GM19467 (cell line): ENCODE data around the gene FOXP1.

Source experiments
- ATAC-seq: cut with Tn5 transposase; IDR thresholded peaks from one replicate; pipeline ENCODE4 v1.9.1; 2021; ENCODE audit warnings: mild to moderate bottlenecking, moderate library complexity; ENCODE audit not compliant: unreplicated experiment

Gene FOXP1

DNA sequence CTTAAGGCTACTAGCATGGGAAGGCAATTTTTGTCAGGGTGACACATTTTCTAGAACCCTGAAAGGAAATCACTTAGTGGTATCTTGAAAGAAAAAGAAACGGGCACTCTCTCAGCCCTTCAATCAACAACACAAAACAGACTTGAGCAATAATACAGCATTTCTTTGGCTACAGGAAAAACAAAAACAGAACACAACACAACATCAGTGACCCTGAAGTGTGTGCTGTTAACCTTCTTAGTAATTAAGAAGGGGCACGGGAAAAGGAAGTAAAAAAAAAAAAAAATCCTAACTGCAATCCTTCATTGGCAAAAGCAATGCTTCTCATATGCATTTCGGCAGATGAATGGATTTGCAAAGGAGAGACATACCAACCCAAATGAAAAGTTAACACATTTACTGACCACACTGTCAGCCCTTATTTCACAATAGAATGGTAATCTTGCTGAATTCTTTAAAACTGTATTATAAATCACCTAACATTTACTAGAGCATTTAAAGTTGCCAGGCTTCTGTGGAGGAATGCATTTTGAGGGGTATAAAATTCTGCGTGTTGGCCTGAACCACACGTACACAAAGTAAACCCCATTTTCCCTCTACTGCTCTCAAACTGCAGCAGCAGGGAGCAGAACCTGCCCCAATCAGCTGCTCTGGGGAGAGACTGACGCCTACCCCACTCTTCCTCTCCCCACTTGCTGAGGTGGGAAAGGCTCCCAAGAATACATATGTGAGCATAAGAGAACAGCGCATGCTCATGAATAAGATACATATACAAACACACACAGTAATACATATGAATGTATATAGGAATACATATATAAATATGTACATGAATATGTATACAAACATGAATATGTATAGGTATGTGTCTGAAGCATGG lies 198.5 kb downstream of the FOXP1 start:
- ATAC-seq = no peak

DNA sequence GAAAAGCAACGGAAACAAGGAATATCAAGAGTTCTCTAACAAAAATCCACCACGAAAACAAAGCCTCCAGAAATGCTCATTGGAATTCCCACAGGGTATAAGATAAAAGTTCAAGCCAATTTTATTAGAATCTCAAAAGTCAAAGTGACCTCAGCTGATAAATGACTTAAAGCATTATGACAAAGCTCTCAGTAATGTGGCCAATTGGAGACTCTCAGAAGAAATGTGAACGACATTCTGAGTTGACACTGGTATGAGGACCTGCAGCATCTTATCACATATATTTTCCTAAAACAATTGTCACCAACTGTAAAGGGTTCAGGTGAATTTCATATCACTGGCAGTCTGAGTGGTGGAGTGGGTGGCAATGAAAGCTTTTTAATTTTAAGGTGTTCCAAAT lies 199.1 kb downstream of the FOXP1 start:
- no peak for ATAC-seq

DNA sequence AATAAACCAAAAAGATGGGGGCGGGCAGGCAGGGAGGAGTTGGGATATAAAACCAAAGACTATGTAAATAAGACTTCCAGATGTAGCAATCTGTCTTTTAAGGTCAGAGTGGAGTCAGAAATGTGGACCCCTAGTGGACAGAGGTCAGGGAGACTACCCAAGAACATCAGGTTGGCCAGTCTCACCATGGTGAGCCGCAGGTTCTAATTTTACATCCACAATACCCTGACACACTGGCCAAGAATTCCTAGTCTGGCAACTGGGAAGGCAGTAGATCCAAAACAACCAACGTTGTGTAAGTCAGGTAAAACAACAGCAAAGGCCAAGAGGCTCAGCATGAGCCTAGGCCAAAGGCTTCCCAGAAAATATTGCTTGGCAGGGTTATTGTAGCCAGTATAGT lies 203.4 kb downstream of the FOXP1 start:
- no peak for ATAC-seq

DNA sequence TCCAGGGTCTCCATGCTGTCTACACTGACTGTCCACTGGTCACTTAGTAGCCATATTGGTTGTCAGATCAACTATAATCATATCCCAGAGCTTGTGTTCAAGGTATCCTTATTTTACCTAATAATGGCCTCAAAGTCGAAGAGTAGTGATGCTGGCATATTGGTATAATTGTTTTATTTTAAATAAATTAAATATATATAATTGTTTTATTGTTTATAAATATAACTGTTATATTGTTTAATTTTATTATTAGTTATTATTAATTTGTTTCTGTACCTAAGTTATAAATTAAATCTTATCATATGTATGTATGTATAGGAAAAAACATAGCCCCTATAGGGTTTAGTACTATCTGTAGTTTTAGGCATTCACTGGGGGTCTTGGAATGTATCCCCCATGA lies 205.0 kb downstream of the FOXP1 start:
- ATAC-seq = no peak

DNA sequence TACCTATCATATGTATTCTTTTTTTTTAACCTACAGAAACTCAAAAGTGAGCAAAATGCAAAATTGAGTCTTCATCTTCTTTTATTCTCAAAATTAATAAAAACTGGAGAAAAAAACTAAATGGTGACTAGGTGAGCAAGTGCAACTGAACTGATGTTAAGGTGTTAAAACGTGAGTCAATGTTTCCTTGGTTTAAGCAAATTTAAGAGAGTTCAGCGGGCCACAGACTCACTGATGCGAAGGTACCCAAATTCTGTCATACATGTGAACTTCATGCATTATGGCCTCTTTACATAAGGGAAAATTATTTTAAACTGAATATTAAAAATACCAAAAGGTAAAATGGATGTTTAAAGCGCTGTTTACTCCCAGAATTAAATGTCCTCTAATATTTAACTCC lies 206.6 kb downstream of the FOXP1 start:
- ATAC-seq = no peak

DNA sequence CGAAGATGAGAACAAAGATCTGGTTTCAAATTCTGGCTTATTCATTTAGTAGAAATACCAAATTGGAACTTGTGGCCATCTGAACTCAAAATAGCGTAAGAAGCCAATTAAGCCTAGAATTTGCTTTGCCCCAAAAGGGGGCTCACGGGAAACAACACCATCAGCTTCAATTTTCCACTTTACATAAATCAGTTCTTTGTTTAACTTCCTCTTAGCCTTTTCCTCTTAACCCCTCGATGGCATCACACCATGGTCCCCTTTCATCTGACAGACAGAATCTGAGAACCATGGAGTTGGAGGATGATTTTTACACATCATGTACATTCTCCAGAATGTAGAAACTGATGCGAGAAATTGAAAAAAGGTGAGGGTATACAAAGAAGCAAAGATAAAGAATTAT lies 207.0 kb downstream of the FOXP1 start:
- ATAC-seq = no peak

DNA sequence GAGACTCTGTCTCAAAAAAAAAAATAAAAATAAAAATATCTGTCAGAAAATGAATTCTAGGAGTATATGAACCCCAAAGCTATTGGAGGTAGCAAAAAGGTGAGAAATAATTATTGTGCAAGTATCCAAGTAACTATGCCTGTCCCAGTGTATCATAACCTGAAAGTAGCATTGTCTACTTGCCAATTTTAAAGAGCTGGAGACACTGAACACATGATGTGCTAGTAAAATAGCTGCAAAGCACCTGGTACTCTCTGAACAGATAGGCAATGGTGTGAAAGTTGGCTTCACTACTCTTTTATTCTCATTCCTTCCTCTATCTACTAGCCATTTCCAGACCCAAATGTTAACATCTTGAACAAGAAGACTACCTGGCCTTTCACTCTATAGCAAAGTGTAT lies 208.9 kb downstream of the FOXP1 start:
- no peak for ATAC-seq

DNA sequence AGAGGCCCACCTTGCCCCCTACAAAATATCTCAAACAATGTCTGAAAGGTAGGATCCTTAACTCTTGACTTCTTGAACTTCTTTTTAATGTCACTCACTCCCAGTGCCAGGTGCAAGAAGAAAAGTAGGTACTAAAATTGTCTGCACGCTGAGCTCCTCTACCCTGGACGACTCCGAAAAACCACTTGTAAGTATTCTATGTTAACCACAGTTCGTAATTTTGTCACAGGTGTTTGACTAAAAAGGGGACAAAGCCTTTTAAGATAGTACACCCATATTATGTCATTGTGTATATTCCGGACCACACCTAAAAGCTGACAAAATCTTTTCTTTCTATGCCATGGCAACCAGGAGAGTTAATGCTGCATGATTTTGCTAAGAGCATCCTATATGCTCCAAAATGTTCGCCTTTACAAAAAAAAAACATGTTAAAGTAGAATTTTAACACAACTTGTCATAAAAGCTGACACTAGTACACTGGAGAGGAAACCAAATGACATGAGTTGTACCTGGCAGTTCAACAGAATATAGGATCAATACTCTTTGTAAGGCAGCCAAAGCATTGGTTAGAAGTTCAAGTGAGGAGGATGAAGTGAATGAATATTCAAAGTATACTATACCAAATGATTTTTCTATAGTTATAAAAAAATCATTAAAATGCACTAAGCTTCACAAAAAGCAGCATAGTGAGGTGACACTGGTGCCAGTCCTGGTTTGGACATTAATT lies 210.5 kb downstream of the FOXP1 start:
- no peak for ATAC-seq

DNA sequence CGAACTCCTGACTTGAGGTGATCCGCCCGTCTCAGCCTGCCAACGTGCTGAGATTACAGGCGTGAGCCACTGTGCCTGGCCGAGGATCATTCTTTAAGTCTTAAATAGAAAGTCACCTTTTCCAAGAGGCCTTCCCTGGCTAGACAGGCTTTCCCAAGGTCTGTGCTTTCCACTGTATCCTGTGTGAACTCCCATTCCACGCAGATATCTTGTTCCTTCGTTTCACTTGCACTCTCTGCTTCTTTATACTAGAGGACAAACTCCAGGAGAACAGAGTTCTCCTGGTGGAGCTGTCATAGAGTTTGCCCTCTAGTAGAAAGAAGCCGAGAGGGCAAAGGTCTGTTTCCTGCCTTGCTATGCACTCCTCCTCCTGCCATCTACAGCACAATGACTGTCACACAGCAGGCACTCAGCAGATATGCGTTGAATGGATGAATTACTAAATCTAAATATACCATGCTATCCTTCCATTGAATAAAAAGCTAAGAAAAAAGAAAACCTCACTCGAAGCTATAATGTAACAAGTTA lies 211.2 kb downstream of the FOXP1 start:
- no peak for ATAC-seq

DNA sequence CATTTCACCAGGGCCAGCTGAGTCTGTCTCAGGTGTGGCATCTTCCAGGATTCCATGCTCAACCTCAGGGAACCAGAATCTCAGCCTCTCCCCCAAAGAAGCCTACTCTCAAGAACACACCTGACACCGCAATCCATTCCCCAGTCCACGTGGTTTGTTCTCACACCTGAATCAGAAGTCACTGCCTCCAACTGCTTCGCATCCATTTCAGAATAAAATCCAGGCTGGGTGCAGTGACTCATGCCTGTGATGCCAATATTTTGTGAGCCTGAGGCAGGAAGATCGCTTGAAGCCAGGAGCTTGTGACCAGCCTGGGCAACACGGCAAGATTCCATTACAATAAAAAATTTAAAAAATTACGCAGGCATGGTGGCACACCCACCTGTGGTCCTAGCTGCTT lies 212.2 kb downstream of the FOXP1 start:
- ATAC-seq = no peak

DNA sequence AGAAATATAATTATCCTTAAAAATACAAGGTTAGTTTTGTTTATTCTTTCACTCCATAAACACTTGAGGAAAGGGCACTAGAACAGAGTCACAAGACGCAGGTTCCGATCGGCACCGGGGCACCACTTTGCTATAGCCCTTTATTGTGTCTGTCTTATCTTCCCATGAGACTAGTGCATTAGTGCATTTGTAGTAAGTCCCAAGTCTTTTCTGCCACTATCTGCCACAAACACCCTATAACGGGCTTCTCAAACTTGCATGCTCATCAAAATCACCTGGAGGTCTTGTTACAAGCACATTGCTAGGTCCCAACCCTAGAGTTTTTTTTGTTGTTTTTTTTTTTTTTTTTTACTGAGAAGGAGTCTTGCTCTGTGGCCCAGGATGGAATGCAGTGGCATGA lies 213.1 kb downstream of the FOXP1 start:
- ATAC-seq = no peak

DNA sequence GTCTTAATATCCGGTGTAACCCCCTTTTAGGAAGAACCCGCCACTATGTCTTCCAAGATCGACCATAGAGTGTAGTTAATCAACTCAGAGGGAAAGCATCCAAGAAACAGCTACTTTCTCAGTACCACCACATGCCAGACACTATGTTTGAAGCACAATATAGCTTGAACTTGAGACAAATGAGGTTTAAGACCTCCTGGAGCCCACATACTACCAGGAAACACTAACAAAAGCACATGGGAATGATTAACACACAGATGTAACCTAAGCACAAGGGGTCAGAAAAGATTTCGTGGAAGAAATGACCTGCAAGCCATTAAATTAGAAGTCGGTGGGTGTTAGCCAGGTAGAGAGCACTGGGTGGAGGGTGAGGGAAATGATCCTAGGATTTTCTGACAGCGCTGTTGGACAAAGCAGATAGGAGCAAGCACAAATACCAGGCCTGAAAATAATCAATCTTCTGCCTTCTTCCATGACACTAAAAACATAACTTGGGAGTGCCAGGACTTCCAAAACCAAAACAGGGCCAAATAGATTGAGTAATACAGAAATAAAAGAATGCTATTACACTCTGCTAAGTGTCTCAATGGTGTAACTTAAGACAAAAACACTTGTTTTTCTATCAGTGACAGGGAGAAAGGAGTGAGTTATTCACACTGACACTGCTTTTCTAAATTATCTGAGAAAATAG lies 213.7 kb downstream of the FOXP1 start:
- no peak for ATAC-seq

DNA sequence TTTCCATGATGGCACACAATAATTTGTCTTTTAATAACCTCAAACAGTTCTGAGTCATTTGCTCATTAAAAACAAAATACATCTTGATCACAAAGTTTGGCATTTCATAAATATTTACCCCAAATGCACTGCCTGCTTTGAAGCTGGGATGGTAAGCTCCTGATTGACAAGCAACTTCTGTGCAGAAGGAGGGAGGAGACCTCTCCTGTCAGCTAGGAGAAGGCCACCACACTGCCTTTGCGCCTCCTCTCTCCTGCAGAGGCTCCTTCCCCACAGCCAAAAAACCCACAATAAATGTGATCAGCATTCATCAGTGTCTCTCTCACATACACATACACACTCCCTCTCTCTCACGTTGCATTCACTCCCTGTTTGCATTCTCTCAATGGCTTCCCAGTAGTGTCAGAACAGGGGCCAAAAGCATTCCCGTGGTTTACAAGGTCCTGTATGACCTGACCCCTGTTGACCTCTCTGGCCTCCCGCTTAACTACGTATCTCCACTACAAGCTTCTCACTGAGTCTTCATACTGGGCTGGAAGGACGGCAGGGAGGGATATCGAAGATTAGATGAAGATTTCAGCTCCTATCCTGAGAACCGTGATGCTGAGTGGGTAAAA lies 216.4 kb downstream of the FOXP1 start:
- no peak for ATAC-seq

DNA sequence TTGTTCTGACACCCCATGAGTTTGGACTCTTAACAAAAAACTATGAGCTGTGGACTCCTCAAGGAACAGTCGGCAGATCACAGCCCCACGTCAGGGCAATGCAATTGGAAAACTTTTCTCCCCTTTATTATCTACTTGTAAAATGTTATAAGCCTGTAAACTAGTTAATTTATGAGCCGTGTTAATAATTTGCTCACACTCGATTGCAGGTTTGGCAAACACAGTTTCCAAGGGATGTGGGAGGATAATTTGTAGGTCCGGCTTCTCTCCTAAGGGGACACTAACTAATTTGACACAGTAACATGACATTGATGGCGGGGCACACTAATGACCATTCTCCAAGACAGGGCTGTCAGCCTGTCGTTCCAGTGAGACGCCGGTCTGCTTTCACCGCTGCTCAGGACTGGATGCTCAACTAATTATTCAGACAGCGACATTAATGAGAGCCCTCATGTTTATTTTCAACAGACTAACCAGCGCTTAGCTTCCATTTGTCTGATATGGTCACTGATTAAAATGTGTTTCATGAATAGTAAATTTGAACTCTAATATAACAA lies 222.1 kb downstream of the FOXP1 start:
- no peak for ATAC-seq

DNA sequence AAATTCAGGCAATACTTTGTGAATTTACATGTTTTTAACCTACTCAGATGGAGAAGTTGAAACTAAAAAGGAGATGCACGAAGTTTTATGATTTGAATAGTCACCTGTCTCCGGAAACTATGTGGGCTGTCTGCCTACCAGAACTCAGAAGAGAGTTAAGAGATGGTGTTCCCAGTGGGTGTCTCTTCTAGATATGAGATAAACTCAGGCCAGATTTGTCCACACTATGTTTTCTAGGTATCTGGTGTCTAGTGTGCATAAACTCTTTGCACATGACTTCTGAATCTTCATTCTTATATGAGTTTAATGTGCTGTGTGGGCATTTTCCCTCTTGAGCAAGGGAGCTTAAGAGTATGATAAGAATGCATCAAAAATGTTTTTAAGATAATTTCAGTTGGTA lies 222.8 kb downstream of the FOXP1 start:
- ATAC-seq = peak; percentile 73

DNA sequence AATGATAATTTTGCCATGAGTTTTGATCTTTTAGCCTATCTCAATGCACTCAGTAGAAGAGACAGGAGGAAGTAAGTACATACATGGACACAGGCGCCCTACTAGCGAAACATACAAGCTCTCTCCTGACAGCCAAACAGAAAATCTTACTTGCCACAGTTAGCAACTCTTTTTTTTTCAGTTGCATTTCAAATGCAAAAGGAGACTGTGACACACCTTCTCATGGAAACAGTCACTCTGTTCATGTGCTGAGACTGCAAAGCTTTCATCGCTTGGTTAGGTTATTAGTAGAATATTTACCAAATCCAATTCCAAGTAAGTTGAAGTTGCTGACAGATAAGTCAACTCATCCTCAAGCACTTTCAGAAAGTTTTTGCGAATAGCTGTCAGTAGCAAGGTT lies 223.3 kb downstream of the FOXP1 start:
- ATAC-seq = peak; percentile 52

DNA sequence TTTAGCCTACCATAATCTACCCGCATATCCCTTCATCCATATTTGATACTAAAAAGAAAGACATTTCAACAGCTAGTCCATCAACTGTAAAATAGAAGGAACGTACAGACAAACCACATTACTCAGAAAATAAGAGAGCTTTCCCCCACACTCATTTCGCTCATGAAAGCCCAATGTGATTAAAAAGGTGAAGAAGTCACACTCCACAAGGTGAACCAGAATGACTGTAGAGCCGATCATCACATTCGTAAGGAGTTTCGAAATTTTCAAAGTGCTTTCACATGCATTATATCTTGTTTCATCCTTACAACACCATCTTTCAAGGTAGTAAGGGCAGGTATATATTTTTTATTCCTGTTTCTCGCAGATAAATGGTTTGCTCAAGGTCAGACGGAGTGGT lies 225.3 kb downstream of the FOXP1 start:
- no peak for ATAC-seq

DNA sequence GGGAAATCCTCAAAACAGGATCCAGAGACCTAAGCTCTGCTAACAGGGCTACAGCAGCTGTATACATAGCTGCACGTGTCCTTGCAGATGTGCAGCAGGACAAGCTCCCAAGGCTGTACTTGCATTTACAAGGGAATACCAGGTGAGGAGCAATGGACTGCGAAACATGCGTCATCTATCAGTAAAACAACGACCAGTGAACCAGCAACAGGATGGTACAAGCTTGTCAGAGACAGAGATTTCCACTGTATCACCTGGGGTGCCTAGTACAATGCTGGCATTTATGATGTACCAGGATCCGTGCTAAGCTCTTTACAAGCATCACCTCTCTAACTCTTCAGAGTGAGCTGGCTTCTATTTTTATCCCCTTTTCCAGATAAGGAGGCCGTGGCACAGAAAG lies 227.3 kb downstream of the FOXP1 start:
- no peak for ATAC-seq

DNA sequence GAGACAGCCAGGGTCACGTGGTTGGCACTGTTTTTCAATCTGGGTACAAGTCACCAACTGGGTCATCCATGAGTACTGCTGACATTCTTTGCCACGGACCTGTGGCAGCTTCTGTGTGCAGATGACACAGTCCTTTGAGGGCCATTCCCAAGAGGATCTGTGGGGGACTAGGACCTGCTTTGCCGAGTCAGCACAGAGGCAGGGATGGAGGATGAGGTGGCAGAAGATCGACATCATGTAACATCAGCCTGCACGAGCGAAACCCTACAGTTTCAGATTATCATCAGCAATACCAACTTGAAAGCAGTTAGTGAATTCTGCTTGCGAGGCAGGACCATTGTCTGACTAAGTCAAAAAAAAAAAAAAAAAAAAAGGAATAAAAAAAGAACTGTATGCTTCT lies 227.7 kb downstream of the FOXP1 start:
- no peak for ATAC-seq

DNA sequence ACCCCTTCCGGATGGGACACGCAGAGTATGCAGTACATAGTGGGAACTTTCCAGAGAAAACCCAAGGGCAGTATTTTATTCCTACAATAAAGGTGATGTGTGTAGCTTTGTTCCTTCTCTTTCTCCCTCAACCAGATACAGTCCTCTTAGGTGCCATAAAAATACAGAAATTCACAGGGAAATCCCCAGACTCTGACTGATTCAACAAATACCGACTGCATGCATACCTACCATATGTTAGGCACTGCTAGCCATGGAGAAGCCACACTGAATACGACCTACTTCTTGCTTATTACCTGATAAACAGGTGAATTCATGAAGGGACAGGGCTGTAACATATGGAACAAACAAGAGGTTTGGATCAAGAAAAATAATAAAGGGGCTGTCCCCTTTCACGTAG lies 228.5 kb downstream of the FOXP1 start:
- no peak for ATAC-seq
